KMS-11 (cell line): ENCODE measurements around the gene TCIRG1.

Experiments
- H2AFZ ChIP-seq: fragments of 200-600 bp; sonication (generic); 2 replicates; pipeline ENCODE4 v1.6.1; 2016; ENCODE audit warnings: antibody characterized with exemption, mixed run types, low read depth
- H3K27ac ChIP-seq: fragments of 200-600 bp; sonication (generic); 2 replicates; pipeline ENCODE4 v1.6.1; 2016; ENCODE audit warnings: mild to moderate bottlenecking, mixed run types
- H3K27me3 ChIP-seq: fragments of 200-600 bp; sonication (generic); 2 replicates; pipeline ENCODE4 v1.6.1; 2017; ENCODE audit warnings: mild to moderate bottlenecking, low read depth, mixed run types, moderate library complexity; ENCODE audit not compliant: insufficient read depth
- H3K36me3 ChIP-seq: fragments of 200-600 bp; sonication (generic); 2 replicates; pipeline ENCODE4 v1.6.1; 2017; ENCODE audit warnings: mild to moderate bottlenecking, mixed run types; ENCODE audit not compliant: insufficient read depth
- H3K4me1 ChIP-seq: fragments of 200-600 bp; sonication (generic); 2 replicates; pipeline ENCODE4 v1.6.1; 2016; ENCODE audit warnings: mild to moderate bottlenecking, low read depth, mixed run types; ENCODE audit not compliant: poor library complexity, severe bottlenecking
- H3K4me2 ChIP-seq: fragments of 200-600 bp; sonication (generic); 2 replicates; pipeline ENCODE4 v1.7.0; 2016; ENCODE audit warnings: mild to moderate bottlenecking, mixed run types
- H3K4me3 ChIP-seq: fragments of 200-600 bp; sonication (generic); IDR thresholded peaks from 2 replicates; pipeline ENCODE4 v1.6.1; 2017; ENCODE audit warnings: low read depth, low read length, mixed read lengths; ENCODE audit not compliant: insufficient read depth
- H3K79me2 ChIP-seq: fragments of 200-600 bp; sonication (generic); 2 replicates; pipeline ENCODE4 v1.6.1; 2016; ENCODE audit warnings: low read depth, mixed run types; ENCODE audit not compliant: insufficient read depth
- H3K9ac ChIP-seq: fragments of 200-600 bp; sonication (generic); 2 replicates; pipeline ENCODE4 v1.6.1; 2016; ENCODE audit warnings: mild to moderate bottlenecking, mixed run types
- H4K20me1 ChIP-seq: fragments of 200-600 bp; sonication (generic); 2 replicates; pipeline ENCODE4 v1.6.1; 2016; ENCODE audit warnings: mild to moderate bottlenecking, mixed run types; ENCODE audit not compliant: insufficient read depth
- CTCF ChIP-seq: fragments of 200-600 bp; sonication (generic); conservative IDR thresholded peaks from 2 replicates; pipeline ENCODE4 v1.6.1; 2017; ENCODE audit warnings: low read depth, mild to moderate bottlenecking, antibody characterized with exemption, low read length, moderate library complexity, mixed read lengths

Gene TCIRG1

GRCh38 chr11:68003846-68004550, 34.8 kb upstream of the TCIRG1 start, which contains the start of gene UNC93B1:
Gene UNC93B1 (minus strand): TSS chr11:68004097. CDS start chr11:68004043, 54 bp downstream.
- Histone ChIP-seq H3K36me3 (no peaks in the 10 kb centered on the region), H3K4me1 (peaks cover 74% of the 10 kb centered on the region), H3K4me2 (peak within 1 kb of the TSS; percentile 89), H3K4me3 (no peak within 1 kb of the TSS), H3K79me2 (no peaks in the 10 kb centered on the region), H4K20me1 (no peaks in the 10 kb centered on the region), H3K27ac (peak within 1 kb of the TSS; percentile 48; the same call in 1 of the 2 replicates), H3K27me3 (no peaks in the 10 kb centered on the region), H3K9ac (peak within 1 kb of the TSS; percentile 55; the same call in 1 of the 2 replicates), H2AFZ (peak within 1 kb of the TSS; percentile 60)
- no peak for TF ChIP-seq CTCF

GRCh38 chr11:68004551-68005335, 34.1 kb upstream of the TCIRG1 start:
- Histone ChIP-seq H3K79me2 (no peaks in the 10 kb centered on the region), H4K20me1 (no peaks in the 10 kb centered on the region), H3K4me3 (no peak overlapping the region), H3K36me3 (no peaks in the 10 kb centered on the region), H3K4me2 (peak overlapping the region; percentile 89), H3K27me3 (no peaks in the 10 kb centered on the region), H3K27ac (peak overlapping the region; percentile 48; the same call in 1 of the 2 replicates), H3K4me1 (peaks cover 74% of the 10 kb centered on the region), H2AFZ (peak overlapping the region; percentile 60), H3K9ac (peak overlapping the region; percentile 55; the same call in 1 of the 2 replicates)
- TF ChIP-seq CTCF, result no peak

GRCh38 chr11:68006606-68007166, 32.1 kb upstream of the TCIRG1 start:
- no peaks in the 10 kb centered on the region for H3K27me3 ChIP-seq
- no peak overlapping the region for H3K4me3 ChIP-seq
- no peak overlapping the region for H3K9ac ChIP-seq
- H3K4me2 ChIP-seq, result peak overlapping the region; percentile 9; the same call in 1 of the 2 replicates
- no peaks in the 10 kb centered on the region for H4K20me1 ChIP-seq
- no peak overlapping the region for H2AFZ ChIP-seq
- H3K27ac ChIP-seq, result no peak overlapping the region
- H3K79me2 ChIP-seq, result no peaks in the 10 kb centered on the region
- H3K4me1 ChIP-seq, result peaks cover 75% of the 10 kb centered on the region
- no peaks in the 10 kb centered on the region for H3K36me3 ChIP-seq
- no peak for TF ChIP-seq CTCF

- no peaks in the 10 kb centered on the region for H3K79me2 ChIP-seq
- peak overlapping the region; percentile 84; the same call in 1 of the 2 replicates for H3K9ac ChIP-seq
- H3K4me3 ChIP-seq, result no peak overlapping the region
- H3K27me3 ChIP-seq, result no peaks in the 10 kb centered on the region
- H4K20me1 ChIP-seq, result no peaks in the 10 kb centered on the region
- no peak for TF ChIP-seq CTCF
- no peaks in the 10 kb centered on the region for H3K36me3 ChIP-seq
- H3K4me2 ChIP-seq, result peak overlapping the region; percentile 97
- H3K27ac ChIP-seq, result peak overlapping the region; percentile 92
- peak overlapping the region; percentile 73; the same call in 1 of the 2 replicates for H2AFZ ChIP-seq
- peaks cover 76% of the 10 kb centered on the region for H3K4me1 ChIP-seq
Observed at GRCh38 chr11:68007498-68008380, 31.1 kb upstream of the TCIRG1 start.
